Natural killer cell (primary cell): Measurements from ENCODE around the gene OPRM1. TPM values are rescaled to one million over a fixed set of nuclear protein-coding genes. Genes with fewer than 3 reads are reported as not detected.

Source experiments
- ATAC-seq, 3 donors: fragments of 150-1000 bp in 2 of 3; fragments of 200-7000 bp in 1 of 3; cut with Tn5 transposase; 1 replicate in 1 of 3; 2 replicates in 2 of 3; pipeline ENCODE4 v1.10.0; 2021; ENCODE audit warnings: mild to moderate bottlenecking in 2 of 3, moderate library complexity in 2 of 3
- DNase-seq, 2 donors: peaks; one replicate each; pipeline versions ENCODE4 v3.0.0 to v3.0.0-alpha.2; 2013 to 2021; ENCODE audit warnings: mixed read lengths in 1 of 2
- H3K27ac ChIP-seq: one replicate; pipeline ENCODE4 v1.5.1; 2013; ENCODE audit warnings: mild to moderate bottlenecking, low read length
- H3K27me3 ChIP-seq: one replicate; pipeline ENCODE4 v1.6.1; 2013; ENCODE audit warnings: low read length; ENCODE audit not compliant: control insufficient read depth, insufficient read depth
- H3K36me3 ChIP-seq: one replicate; pipeline ENCODE4 v1.6.1; 2013; ENCODE audit warnings: low read length; ENCODE audit not compliant: control insufficient read depth, insufficient read depth
- H3K4me1 ChIP-seq: one replicate; pipeline ENCODE4 v1.6.1; 2013; ENCODE audit warnings: low read length; ENCODE audit not compliant: control insufficient read depth, insufficient read depth
- H3K4me3 ChIP-seq: one replicate; pipeline ENCODE4 v1.5.1; 2013; ENCODE audit warnings: low read length
- H3K9me3 ChIP-seq: one replicate; pipeline ENCODE4 v1.6.1; 2013; ENCODE audit warnings: low read length; ENCODE audit not compliant: control insufficient read depth, insufficient read depth
- H3K27ac Mint-ChIP-seq, 2 donors: one replicate each; pipeline ENCODE4 v1.8.0; 2022; ENCODE audit warnings: mild to moderate bottlenecking in 2 of 2, mixed read lengths in 2 of 2, moderate library complexity in 1 of 2
- H3K27me3 Mint-ChIP-seq, 2 donors: one replicate each; pipeline ENCODE4 v1.8.0; 2022; ENCODE audit warnings: low read depth in 2 of 2, mixed read lengths in 2 of 2
- H3K36me3 Mint-ChIP-seq: one replicate; pipeline ENCODE4 v1.8.0; 2022; ENCODE audit warnings: mixed read lengths
- H3K4me1 Mint-ChIP-seq, 2 donors: one replicate each; pipeline ENCODE4 v1.8.0; 2022; ENCODE audit warnings: mixed read lengths in 2 of 2
- H3K4me3 Mint-ChIP-seq: one replicate; pipeline ENCODE4 v1.8.0; 2022; ENCODE audit warnings: mild to moderate bottlenecking, moderate library complexity, mixed read lengths
- H3K9me3 Mint-ChIP-seq, 2 donors: one replicate each; pipeline ENCODE4 v1.8.0; 2022; ENCODE audit warnings: mixed read lengths in 2 of 2
- CTCF ChIP-seq: fragments of 200-600 bp; IDR thresholded peaks from one replicate; pipeline ENCODE4 v1.8.0; 2022; ENCODE audit warnings: antibody characterized with exemption
- WGBS: methylation state at CpG from one replicate; pipeline ENCODE4 v1.1.7; 2013; ENCODE audit warnings: missing lambda C conversion rate; ENCODE audit not compliant: insufficient coverage; 5-methylcytosine and 5-hydroxymethylcytosine counted together
- intact Hi-C: fragments of 100-400 bp; cut with micrococcal nuclease; formaldehyde crosslinking; loops from one replicate; pipeline ENCODE4 v1.14.2; 2022
- total RNA-seq, 4 donors: library from RNA; stranded (reverse); fragments of 120-200 nt in 1 of 4; gene quantifications; one replicate each; pipeline versions ENCODE4 v1.2.3 to v1.2.4, GENCODE V29; 2013 to 2022

Gene OPRM1
- total RNA-seq, 3 donors from 2014 or later (not counting 1 experiment from before 2014, with no cell fraction given): not detected

GRCh38 chr6:154213782-154214181 is 174.7 kb downstream of the OPRM1 start:
- H3K27me3 Mint-ChIP-seq: no peaks in the 10 kb centered on the region
- peak overlapping the region in 1 of 2 donors; percentile 25 for H3K27ac Mint-ChIP-seq
- Histone ChIP-seq H3K4me3 (no peak overlapping the region), H3K4me1 (no peaks in the 10 kb centered on the region), H3K9me3 (no peaks in the 10 kb centered on the region), H3K27me3 (no peaks in the 10 kb centered on the region), H3K36me3 (peaks cover 68% of the 10 kb centered on the region), H3K27ac (no peak overlapping the region)
- TF ChIP-seq CTCF: no peak
- peaks cover 34% of the 10 kb centered on the region for H3K36me3 Mint-ChIP-seq
- H3K4me3 Mint-ChIP-seq: no peak overlapping the region
- ATAC-seq (no peak), DNase-seq (no peak)
- H3K9me3 Mint-ChIP-seq: no peaks in the 10 kb centered on the region
- 91% methylated on average over 3 of the region's 3 CpGs for WGBS
- peaks cover 7 to 17% of the 10 kb centered on the region in 2 donors for H3K4me1 Mint-ChIP-seq
- intact Hi-C loops: no loop called here

- peaks cover 22 to 33% of the 10 kb centered on the region in 2 donors for H3K4me1 Mint-ChIP-seq
- Histone ChIP-seq H3K27ac (no peak overlapping the region), H3K4me1 (peaks cover 5% of the 10 kb centered on the region), H3K9me3 (no peaks in the 10 kb centered on the region), H3K36me3 (peaks cover 59% of the 10 kb centered on the region), H3K27me3 (no peaks in the 10 kb centered on the region), H3K4me3 (no peak overlapping the region)
- ATAC-seq (no peak), DNase-seq (peak in 1 of 2 donors; percentile 33)
- intact Hi-C loops: no loop called here
- H3K36me3 Mint-ChIP-seq: peaks cover 24% of the 10 kb centered on the region
- no peaks in the 10 kb centered on the region for H3K9me3 Mint-ChIP-seq
- WGBS: 76% methylated on average over 5 of the region's 6 CpGs
- no peak overlapping the region for H3K4me3 Mint-ChIP-seq
- TF ChIP-seq CTCF: no peak
- no peaks in the 10 kb centered on the region for H3K27me3 Mint-ChIP-seq
- peak overlapping the region; percentile 46 to 65 for H3K27ac Mint-ChIP-seq
These were observed 179.3 kb downstream of the OPRM1 start for GRCh38 chr6:154218301-154218700.

GRCh38 chr6:154218787-154219186 is 179.7 kb downstream of the OPRM1 start:
- peak in 1 of 2 donors; percentile 39 for DNase-seq
- Mint-ChIP-seq H3K9me3 (no peaks in the 10 kb centered on the region), H3K27ac (peak overlapping the region; percentile 46 to 65), H3K27me3 (no peaks in the 10 kb centered on the region), H3K4me1 (peaks cover 25 to 37% of the 10 kb centered on the region in 2 donors), H3K4me3 (no peak overlapping the region), H3K36me3 (peaks cover 22% of the 10 kb centered on the region)
- Histone ChIP-seq H3K27ac (no peak overlapping the region), H3K36me3 (peaks cover 54% of the 10 kb centered on the region), H3K4me3 (no peak overlapping the region), H3K4me1 (peaks cover 5% of the 10 kb centered on the region), H3K27me3 (no peaks in the 10 kb centered on the region), H3K9me3 (no peaks in the 10 kb centered on the region)
- ATAC-seq: no peak
- intact Hi-C loops: no loop called here
- no peak for TF ChIP-seq CTCF
- 92% methylated on average over 4 of the region's 6 CpGs for WGBS

GRCh38 chr6:154219250-154219649 is 180.2 kb downstream of the OPRM1 start:
- intact Hi-C loops: no loop called here
- DNase-seq (peak in 1 of 2 donors; percentile 24), ATAC-seq (no peak)
- no peaks in the 10 kb centered on the region for H3K27me3 ChIP-seq
- Mint-ChIP-seq H3K4me1 (peaks cover 28 to 42% of the 10 kb centered on the region in 2 donors), H3K9me3 (no peaks in the 10 kb centered on the region), H3K36me3 (peaks cover 22% of the 10 kb centered on the region), H3K27me3 (no peaks in the 10 kb centered on the region), H3K4me3 (no peak overlapping the region), H3K27ac (peak overlapping the region; percentile 46 to 65)
- no peak for TF ChIP-seq CTCF
- H3K27ac ChIP-seq: no peak overlapping the region
- no peak overlapping the region for H3K4me3 ChIP-seq
- 96% methylated on average over 6 of the region's 6 CpGs for WGBS
- no peaks in the 10 kb centered on the region for H3K9me3 ChIP-seq
- H3K36me3 ChIP-seq: peaks cover 49% of the 10 kb centered on the region
- H3K4me1 ChIP-seq: peaks cover 5% of the 10 kb centered on the region
